Measurements from ENCODE around the gene OR4N2.
"Not testable (repeated sequence)": the region's sequence is repeated elsewhere in the genome, so short reads cannot be mapped to it uniquely, and the experiment has no call there.

- not testable (repeated sequence) for TF ChIP-seq EZH2 (IDR thresholded peaks at IDR 0.05; ENCODE audit: borderline replicate concordance, control insufficient read depth, low read depth, low read length); CHD1 (IDR thresholded peaks at IDR 0.05; ENCODE audit: low read depth, low read length); SMC3 (IDR thresholded peaks at IDR 0.05; ENCODE audit: borderline replicate concordance, low read length); RAD51 (IDR thresholded peaks at IDR 0.05); CEBPB (IDR thresholded peaks at IDR 0.05; ENCODE audit: borderline replicate concordance in 1 of 2, low read depth in 2 of 2, low read length in 2 of 2); RAD21 (IDR thresholded peaks at IDR 0.05; ENCODE audit: insufficient read depth, low read depth, low read length); SIN3A (IDR thresholded peaks at IDR 0.05; ENCODE audit: low read depth, low read length)
- TF ChIP-seq, protein P1, sequence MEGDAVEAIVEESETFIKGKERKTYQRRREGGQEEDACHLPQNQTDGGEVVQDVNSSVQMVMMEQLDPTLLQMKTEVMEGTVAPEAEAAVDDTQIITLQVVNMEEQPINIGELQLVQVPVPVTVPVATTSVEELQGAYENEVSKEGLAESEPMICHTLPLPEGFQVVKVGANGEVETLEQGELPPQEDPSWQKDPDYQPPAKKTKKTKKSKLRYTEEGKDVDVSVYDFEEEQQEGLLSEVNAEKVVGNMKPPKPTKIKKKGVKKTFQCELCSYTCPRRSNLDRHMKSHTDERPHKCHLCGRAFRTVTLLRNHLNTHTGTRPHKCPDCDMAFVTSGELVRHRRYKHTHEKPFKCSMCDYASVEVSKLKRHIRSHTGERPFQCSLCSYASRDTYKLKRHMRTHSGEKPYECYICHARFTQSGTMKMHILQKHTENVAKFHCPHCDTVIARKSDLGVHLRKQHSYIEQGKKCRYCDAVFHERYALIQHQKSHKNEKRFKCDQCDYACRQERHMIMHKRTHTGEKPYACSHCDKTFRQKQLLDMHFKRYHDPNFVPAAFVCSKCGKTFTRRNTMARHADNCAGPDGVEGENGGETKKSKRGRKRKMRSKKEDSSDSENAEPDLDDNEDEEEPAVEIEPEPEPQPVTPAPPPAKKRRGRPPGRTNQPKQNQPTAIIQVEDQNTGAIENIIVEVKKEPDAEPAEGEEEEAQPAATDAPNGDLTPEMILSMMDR (IDR thresholded peaks at IDR 0.05 in 2 of 3, conservative IDR thresholded peaks at IDR 0.05 in 1 of 3; ENCODE audit: control insufficient read depth in 2 of 3, extremely low read depth in 1 of 3, insufficient read depth in 1 of 3, low read depth in 3 of 3, low read length in 3 of 3), result not testable (repeated sequence)
Measured at GRCh38 chr14:19803470-19803869, at the start of gene OR4N2.
